GM10248 (cell line): ENCODE data around the gene NHEJ1.
A peak's percentile ranks its signal among the peaks of the same experiment; 100 is the strongest.

Source experiments
- CTCF ChIA-PET: fragments of 300-600 bp; sonication (Branson Sonifier 250); formaldehyde crosslinking; extraction: SDS; loops from one replicate; lab custom pipeline; 2021; ENCODE audit warnings: antibody characterized with exemption; lab: Yijun Ruan, JAX
- POLR2A ChIA-PET: fragments of 350-650 bp; sonication (Branson Sonifier 250); formaldehyde crosslinking; extraction: SDS; loops from one replicate; lab custom pipeline; 2020; ENCODE audit warnings: antibody characterized with exemption; lab: Yijun Ruan, JAX
- DNase-seq: peaks from one replicate; pipeline ENCODE4 v3.0.0; 2012; ENCODE audit errors: extremely low spot score
- CTCF ChIP-seq: IDR thresholded peaks from 2 replicates; pipeline ENCODE4 v1.5.1; 2012; ENCODE audit warnings: mild to moderate bottlenecking, low read depth; ENCODE audit errors: extremely low read depth, missing control alignments, control extremely low read depth

Gene NHEJ1

GRCh38 chr2:219032051-219032745 lies 128.4 kb downstream of the NHEJ1 start:
- CTCF ChIA-PET = interaction anchor here (0.7 to 5.9 kb wide), 4 partner anchors 36 to 89 kb away, joined by 3 to 50 read pairs (median 12); no protein-coding TSS in a partner anchor
- TF ChIP-seq CTCF = no peak
- DNase-seq = no peak
- POLR2A ChIA-PET = no interaction called here

DNA sequence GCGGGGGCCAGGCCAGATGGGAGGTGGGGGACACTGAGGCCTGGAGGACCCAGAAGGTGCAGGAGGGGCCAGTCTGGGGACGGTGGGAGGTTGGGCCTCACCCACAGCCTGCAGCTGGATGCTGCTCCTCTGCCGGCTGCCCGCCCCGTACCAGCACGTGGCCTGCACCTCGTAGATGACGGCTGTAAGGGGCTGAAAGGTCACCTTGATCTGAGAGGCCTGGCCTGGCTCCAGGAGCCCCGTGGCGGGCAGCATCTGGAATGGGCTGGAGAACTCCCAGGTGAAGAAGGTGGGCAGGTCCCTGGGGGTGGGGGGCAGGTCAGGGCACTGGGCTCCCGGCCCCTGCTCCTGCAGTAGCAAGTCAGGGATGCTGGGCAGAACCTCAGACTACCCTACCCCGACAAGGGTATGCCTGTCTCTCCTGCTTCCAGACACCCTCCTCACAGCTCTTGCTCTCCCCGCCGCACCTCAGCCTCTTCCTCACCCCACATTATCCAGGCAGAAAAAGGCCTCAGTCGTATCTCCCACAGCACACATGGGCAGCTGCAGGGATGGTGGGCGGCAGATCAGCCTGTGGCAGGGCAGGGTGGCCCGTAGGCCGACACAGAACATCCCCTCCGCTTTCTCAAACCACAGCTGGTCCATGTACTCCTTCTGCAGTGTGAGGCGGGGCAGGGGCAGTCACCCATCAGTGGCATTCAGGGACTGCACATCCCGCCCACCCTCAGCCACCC lies 129.4 kb downstream of the NHEJ1 start:
- DNase-seq = no peak
- POLR2A ChIA-PET = no interaction called here
- CTCF ChIA-PET = interaction anchor here (0.7 to 8.6 kb wide), 14 partner anchors 9 to 179 kb away, joined by 3 to 151 read pairs (median 11); partner anchors contain the start of gene NHEJ1
- no peak for TF ChIP-seq CTCF

DNA sequence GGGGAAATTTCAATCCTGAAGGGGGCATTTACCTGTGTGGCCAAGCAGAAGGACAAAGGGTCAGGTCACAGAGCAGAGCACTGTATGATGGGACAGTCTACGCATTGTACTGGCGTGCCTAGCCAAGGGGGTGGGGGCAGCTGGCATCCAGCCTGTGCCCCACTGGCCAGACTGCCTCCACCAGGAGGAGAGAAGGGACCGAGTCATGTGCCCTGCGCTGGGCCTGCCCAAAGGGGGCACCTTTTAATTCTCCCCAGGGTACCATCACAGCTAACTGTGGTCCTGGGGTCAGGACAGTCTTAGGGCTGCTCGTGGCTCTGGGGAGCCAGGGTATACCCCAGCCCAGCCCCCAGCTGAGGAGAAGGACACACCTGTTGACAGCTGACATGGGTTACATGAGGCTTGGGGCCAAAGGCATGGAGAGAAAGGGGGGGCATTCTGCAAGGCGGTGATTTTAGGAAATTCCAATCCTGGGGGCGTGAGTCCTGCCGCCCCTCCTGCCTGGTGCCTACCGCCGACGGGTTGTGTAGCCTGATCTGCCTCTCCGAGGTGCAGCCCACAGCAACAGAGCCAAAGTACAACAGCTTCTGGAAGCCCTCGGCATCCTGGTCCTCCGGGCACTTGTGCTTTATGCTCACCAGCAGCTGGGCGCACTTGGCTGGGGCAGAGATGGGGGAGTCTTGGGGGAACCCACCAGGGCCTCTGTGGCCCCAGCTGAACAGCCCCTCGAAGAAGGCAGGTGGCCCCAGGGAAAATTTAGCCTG lies 130.3 kb downstream of the NHEJ1 start:
- no peak for TF ChIP-seq CTCF
- POLR2A ChIA-PET = no interaction called here
- no peak for DNase-seq
- CTCF ChIA-PET = interaction anchor here (0.6 to 8.6 kb wide), 60 partner anchors 8 to 373 kb away, joined by 3 to 151 read pairs (median 6); partner anchors contain the start of gene NHEJ1

- peak; percentile 95 for TF ChIP-seq CTCF
- peak; percentile 90 for DNase-seq
- ChIA-PET POLR2A (no interaction called here), CTCF (interaction anchor here (0.6 to 8.6 kb wide), 61 partner anchors 9 to 373 kb away, joined by 3 to 151 read pairs (median 5); partner anchors contain the start of gene NHEJ1)
Observed at GRCh38 chr2:219029829-219030165, 130.8 kb downstream of the NHEJ1 start.

DNA sequence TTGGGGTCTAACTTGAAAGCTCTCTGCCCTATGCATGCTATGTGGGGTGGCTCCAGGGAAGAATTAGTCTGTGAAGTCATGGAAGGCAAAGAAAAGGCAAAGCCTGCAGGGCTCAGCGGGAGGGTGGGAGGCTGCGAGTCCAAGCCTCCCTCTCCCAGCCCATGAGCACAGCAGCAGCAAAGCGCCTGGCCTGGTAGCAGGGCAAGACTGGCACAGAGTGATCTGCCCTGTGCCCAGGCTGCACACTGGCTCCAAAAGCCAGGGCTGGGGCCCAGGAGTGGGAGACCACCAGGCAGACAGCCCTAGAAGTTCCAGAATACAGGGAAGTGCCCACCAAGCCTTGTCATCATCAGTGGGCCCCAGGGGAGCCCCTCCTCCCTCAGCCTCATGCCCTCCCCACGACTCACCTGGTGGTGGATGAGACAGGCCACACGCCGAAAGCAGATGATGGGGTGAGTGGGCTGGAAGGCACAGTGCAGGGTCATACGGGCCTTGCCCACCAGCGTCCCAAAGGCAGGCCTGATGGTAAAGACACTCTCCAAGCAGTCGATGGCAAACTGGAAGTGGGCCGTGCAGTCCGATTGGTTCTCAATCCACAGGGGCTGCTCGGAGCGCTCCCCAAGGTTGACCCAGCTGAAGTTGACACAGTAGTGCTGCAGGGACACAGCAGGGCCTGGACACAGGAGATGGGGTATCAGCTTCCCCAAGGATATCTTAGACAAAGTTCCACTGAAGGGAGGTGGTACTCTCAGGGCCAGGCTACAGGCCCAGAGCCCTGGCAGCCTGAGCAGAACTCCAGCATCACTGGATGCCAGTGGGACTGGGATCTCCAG lies 131.4 kb downstream of the NHEJ1 start:
- no peak for TF ChIP-seq CTCF
- CTCF ChIA-PET = interaction anchor here (0.6 to 8.6 kb wide), 60 partner anchors 9 to 501 kb away, joined by 3 to 151 read pairs (median 6); partner anchors contain the start of gene NHEJ1
- POLR2A ChIA-PET = no interaction called here
- no peak for DNase-seq
